Measurements from ENCODE around the gene FLOT2.

The FLOT2 gene

GRCh38 chr17:28944343-28944742 is 46.8 kb upstream of the FLOT2 start:
- H3K27ac ChIP-seq (ENCODE audit: low read depth, low read length): no peak overlapping the region
- peaks cover 27% of the 10 kb centered on the region for H4K20me1 ChIP-seq (ENCODE audit: control insufficient read depth, insufficient read depth, low read depth, low read length)
- 0 out of 2 replicates have a peak, but pooled peaks cover 3% of the 10 kb centered on the region for H3F3A ChIP-seq (ENCODE audit: control insufficient read depth, insufficient read depth)
- H3K4me1 ChIP-seq (ENCODE audit: control insufficient read depth, low read length): peaks cover 43% of the 10 kb centered on the region
- TF ChIP-seq EZH2phosphoT487 (IDR thresholded peaks at IDR 0.05; ENCODE audit: borderline replicate concordance, low read length) (no peak), CTCF (IDR thresholded peaks at IDR 0.05; ENCODE audit: low read depth, low read length, poor library complexity, severe bottlenecking) (no peak)
- H3K79me2 ChIP-seq (ENCODE audit: control insufficient read depth, low read length): peaks cover 100% of the 10 kb centered on the region
- no peak overlapping the region for H3K4me2 ChIP-seq (ENCODE audit: low read length)
- no peaks in the 10 kb centered on the region for H3K9me3 ChIP-seq (ENCODE audit: control insufficient read depth, insufficient read depth, low read length)
- H3K9me2 ChIP-seq (replicated peaks; ENCODE audit: control insufficient read depth, low read length): no peaks in the 10 kb centered on the region
- no peak overlapping the region for H3K4me3 ChIP-seq (ENCODE audit: low read length)
- H3K27me3 ChIP-seq (ENCODE audit: control insufficient read depth, low read length): no peaks in the 10 kb centered on the region
- peaks cover 91% of the 10 kb centered on the region for H3K36me3 ChIP-seq (ENCODE audit: control insufficient read depth, low read length)

DNA sequence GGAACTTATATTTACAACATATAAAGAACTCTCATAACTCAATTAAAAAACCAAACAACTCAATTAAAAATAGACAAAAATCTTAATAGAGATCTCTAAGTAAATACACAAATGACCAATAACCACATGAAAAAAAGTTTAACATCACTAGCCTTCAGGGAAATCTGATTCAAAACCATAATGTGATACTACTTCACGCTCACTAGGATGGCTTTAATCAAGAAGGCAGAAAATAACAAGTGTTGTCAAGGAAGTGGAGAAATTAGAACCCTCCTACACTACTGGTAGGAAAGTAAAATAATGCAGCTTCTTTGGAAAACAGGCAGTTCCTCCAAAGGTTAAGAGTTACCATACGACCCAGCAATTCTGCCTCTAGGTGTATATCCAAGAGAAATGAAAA is 45.4 kb upstream of the FLOT2 start:
- TF ChIP-seq CTCF (IDR thresholded peaks at IDR 0.05; ENCODE audit: low read depth, low read length, poor library complexity, severe bottlenecking): no peak
- no peak for TF ChIP-seq EZH2phosphoT487 (IDR thresholded peaks at IDR 0.05; ENCODE audit: borderline replicate concordance, low read length)
- H3K79me2 ChIP-seq (ENCODE audit: control insufficient read depth, low read length): peaks cover 100% of the 10 kb centered on the region
- peaks cover 32% of the 10 kb centered on the region for H3K4me1 ChIP-seq (ENCODE audit: control insufficient read depth, low read length)
- H3K36me3 ChIP-seq (ENCODE audit: control insufficient read depth, low read length): peaks cover 88% of the 10 kb centered on the region
- H3K27me3 ChIP-seq (ENCODE audit: control insufficient read depth, low read length): no peaks in the 10 kb centered on the region
- H3K27ac ChIP-seq (ENCODE audit: low read depth, low read length): no peak overlapping the region
- no peak overlapping the region for H3K4me2 ChIP-seq (ENCODE audit: low read length)
- no peaks in the 10 kb centered on the region for H3K9me3 ChIP-seq (ENCODE audit: control insufficient read depth, insufficient read depth, low read length)
- H4K20me1 ChIP-seq (ENCODE audit: control insufficient read depth, insufficient read depth, low read depth, low read length): peaks cover 16% of the 10 kb centered on the region; the same call in 1 of the 2 replicates
- 0 out of 2 replicates have a peak, but pooled peaks cover 3% of the 10 kb centered on the region for H3F3A ChIP-seq (ENCODE audit: control insufficient read depth, insufficient read depth)
- H3K4me3 ChIP-seq (ENCODE audit: low read length): no peak overlapping the region
- no peaks in the 10 kb centered on the region for H3K9me2 ChIP-seq (replicated peaks; ENCODE audit: control insufficient read depth, low read length)

- Histone ChIP-seq H3F3A (ENCODE audit: control insufficient read depth, insufficient read depth) (peaks cover 3% of the 10 kb centered on the region; the same call in 1 of the 2 replicates), H4K20me1 (ENCODE audit: control insufficient read depth, insufficient read depth, low read depth, low read length) (peaks cover 16% of the 10 kb centered on the region; the same call in 1 of the 2 replicates), H3K79me2 (ENCODE audit: control insufficient read depth, low read length) (peaks cover 100% of the 10 kb centered on the region), H3K9me3 (ENCODE audit: control insufficient read depth, insufficient read depth, low read length) (no peaks in the 10 kb centered on the region), H3K27ac (ENCODE audit: low read depth, low read length) (no peak overlapping the region), H3K4me3 (ENCODE audit: low read length) (no peak overlapping the region), H3K4me2 (ENCODE audit: low read length) (no peak overlapping the region), H3K4me1 (ENCODE audit: control insufficient read depth, low read length) (peaks cover 16% of the 10 kb centered on the region), H3K27me3 (ENCODE audit: control insufficient read depth, low read length) (no peaks in the 10 kb centered on the region), H3K9me2 (replicated peaks; ENCODE audit: control insufficient read depth, low read length) (no peaks in the 10 kb centered on the region), H3K36me3 (ENCODE audit: control insufficient read depth, low read length) (peaks cover 83% of the 10 kb centered on the region)
- TF ChIP-seq EZH2phosphoT487 (IDR thresholded peaks at IDR 0.05; ENCODE audit: borderline replicate concordance, low read length): no peak
- TF ChIP-seq CTCF (IDR thresholded peaks at IDR 0.05; ENCODE audit: low read depth, low read length, poor library complexity, severe bottlenecking): no peak
These were observed 43.7 kb upstream of the FLOT2 start for GRCh38 chr17:28941251-28941650.

Measured in DOHH2 (cell line).